ENCODE data around the gene BCL7A. TPM values are rescaled to one million over a fixed set of nuclear protein-coding genes. Genes with fewer than 3 reads are reported as not detected.

Gene BCL7A
- total and polyA plus RNA-seq, 2 of the 8 experiments (the other 6 are each of a cell fraction or from before 2014, with no cell fraction given), result 11.9 to 12.7 TPM

DNA sequence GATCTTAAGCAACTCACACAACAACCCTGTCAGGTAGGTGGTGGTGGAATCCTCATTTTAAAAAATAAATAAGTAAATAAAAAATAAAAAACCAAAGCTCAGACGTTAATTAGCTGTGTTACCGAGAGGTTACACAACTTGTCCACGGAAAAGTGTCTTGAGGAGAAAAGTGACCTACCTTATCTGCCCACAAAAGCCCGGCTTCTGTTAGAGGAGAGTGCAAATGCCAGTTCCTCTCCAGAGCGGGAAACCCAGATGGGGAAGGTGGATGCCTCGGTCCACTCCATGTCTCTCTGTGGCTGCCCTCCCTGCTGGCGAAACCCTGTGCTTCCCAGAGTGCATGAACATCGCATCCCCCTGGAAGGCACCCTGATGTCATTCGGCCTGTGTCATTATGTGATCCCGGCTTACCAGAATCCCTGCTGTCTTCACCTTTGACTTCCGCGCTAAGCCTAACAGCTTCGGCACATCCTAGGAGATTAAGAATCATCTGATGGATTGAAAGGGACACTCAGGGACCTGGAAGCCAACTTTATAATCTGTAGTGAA is 63.2 kb downstream of the BCL7A start (continued):
- TF ChIP-seq, protein P1, sequence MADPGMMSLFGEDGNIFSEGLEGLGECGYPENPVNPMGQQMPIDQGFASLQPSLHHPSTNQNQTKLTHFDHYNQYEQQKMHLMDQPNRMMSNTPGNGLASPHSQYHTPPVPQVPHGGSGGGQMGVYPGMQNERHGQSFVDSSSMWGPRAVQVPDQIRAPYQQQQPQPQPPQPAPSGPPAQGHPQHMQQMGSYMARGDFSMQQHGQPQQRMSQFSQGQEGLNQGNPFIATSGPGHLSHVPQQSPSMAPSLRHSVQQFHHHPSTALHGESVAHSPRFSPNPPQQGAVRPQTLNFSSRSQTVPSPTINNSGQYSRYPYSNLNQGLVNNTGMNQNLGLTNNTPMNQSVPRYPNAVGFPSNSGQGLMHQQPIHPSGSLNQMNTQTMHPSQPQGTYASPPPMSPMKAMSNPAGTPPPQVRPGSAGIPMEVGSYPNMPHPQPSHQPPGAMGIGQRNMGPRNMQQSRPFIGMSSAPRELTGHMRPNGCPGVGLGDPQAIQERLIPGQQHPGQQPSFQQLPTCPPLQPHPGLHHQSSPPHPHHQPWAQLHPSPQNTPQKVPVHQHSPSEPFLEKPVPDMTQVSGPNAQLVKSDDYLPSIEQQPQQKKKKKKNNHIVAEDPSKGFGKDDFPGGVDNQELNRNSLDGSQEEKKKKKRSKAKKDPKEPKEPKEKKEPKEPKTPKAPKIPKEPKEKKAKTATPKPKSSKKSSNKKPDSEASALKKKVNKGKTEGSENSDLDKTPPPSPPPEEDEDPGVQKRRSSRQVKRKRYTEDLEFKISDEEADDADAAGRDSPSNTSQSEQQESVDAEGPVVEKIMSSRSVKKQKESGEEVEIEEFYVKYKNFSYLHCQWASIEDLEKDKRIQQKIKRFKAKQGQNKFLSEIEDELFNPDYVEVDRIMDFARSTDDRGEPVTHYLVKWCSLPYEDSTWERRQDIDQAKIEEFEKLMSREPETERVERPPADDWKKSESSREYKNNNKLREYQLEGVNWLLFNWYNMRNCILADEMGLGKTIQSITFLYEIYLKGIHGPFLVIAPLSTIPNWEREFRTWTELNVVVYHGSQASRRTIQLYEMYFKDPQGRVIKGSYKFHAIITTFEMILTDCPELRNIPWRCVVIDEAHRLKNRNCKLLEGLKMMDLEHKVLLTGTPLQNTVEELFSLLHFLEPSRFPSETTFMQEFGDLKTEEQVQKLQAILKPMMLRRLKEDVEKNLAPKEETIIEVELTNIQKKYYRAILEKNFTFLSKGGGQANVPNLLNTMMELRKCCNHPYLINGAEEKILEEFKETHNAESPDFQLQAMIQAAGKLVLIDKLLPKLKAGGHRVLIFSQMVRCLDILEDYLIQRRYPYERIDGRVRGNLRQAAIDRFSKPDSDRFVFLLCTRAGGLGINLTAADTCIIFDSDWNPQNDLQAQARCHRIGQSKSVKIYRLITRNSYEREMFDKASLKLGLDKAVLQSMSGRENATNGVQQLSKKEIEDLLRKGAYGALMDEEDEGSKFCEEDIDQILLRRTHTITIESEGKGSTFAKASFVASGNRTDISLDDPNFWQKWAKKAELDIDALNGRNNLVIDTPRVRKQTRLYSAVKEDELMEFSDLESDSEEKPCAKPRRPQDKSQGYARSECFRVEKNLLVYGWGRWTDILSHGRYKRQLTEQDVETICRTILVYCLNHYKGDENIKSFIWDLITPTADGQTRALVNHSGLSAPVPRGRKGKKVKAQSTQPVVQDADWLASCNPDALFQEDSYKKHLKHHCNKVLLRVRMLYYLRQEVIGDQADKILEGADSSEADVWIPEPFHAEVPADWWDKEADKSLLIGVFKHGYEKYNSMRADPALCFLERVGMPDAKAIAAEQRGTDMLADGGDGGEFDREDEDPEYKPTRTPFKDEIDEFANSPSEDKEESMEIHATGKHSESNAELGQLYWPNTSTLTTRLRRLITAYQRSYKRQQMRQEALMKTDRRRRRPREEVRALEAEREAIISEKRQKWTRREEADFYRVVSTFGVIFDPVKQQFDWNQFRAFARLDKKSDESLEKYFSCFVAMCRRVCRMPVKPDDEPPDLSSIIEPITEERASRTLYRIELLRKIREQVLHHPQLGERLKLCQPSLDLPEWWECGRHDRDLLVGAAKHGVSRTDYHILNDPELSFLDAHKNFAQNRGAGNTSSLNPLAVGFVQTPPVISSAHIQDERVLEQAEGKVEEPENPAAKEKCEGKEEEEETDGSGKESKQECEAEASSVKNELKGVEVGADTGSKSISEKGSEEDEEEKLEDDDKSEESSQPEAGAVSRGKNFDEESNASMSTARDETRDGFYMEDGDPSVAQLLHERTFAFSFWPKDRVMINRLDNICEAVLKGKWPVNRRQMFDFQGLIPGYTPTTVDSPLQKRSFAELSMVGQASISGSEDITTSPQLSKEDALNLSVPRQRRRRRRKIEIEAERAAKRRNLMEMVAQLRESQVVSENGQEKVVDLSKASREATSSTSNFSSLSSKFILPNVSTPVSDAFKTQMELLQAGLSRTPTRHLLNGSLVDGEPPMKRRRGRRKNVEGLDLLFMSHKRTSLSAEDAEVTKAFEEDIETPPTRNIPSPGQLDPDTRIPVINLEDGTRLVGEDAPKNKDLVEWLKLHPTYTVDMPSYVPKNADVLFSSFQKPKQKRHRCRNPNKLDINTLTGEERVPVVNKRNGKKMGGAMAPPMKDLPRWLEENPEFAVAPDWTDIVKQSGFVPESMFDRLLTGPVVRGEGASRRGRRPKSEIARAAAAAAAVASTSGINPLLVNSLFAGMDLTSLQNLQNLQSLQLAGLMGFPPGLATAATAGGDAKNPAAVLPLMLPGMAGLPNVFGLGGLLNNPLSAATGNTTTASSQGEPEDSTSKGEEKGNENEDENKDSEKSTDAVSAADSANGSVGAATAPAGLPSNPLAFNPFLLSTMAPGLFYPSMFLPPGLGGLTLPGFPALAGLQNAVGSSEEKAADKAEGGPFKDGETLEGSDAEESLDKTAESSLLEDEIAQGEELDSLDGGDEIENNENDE (IDR thresholded peaks at IDR 0.05; ENCODE audit: insufficient replicate concordance, low read length), result no peak
- no peak for TF ChIP-seq KDM4A (IDR thresholded peaks at IDR 0.05; ENCODE audit: low read depth, low read length, severe bottlenecking)
- TF ChIP-seq HDAC2 (IDR thresholded peaks at IDR 0.05; ENCODE audit: borderline replicate concordance in 1 of 2, low read depth in 2 of 2, low read length in 2 of 2), result no peak
- TF ChIP-seq ATF3 (IDR thresholded peaks at IDR 0.05; ENCODE audit: insufficient read depth, low read depth, low read length), result no peak
- TF ChIP-seq JUN (IDR thresholded peaks at IDR 0.05; ENCODE audit: low read depth, low read length), result no peak
